Mesendoderm (in vitro differentiated cells): ENCODE results near the gene NELFE.

ENCODE experiments used
- DNase-seq: peaks from one replicate; pipeline ENCODE4 v3.0.0; 2013
- H2AK5ac ChIP-seq: 2 replicates; pipeline ENCODE4 v1.6.1; 2013; ENCODE audit warnings: low read length, inconsistent platforms
- H2BK120ac ChIP-seq: 2 replicates; pipeline ENCODE4 v1.6.1; 2013; ENCODE audit warnings: low read depth, mild to moderate bottlenecking, low read length, moderate library complexity, mixed read lengths
- H2BK15ac ChIP-seq: replicated peaks from 2 replicates; pipeline ENCODE4 v1.6.1; 2013; ENCODE audit warnings: low read depth, mild to moderate bottlenecking, moderate library complexity
- H2BK5ac ChIP-seq: 2 replicates; pipeline ENCODE4 v1.6.1; 2013; ENCODE audit warnings: low read length, inconsistent platforms
- H3K18ac ChIP-seq: 2 replicates; pipeline ENCODE4 v1.6.1; 2013; ENCODE audit warnings: mild to moderate bottlenecking, low read length, mixed read lengths
- H3K23ac ChIP-seq: one replicate; pipeline ENCODE4 v1.6.1; 2013; ENCODE audit warnings: low read length
- H3K27ac ChIP-seq: 2 replicates; pipeline ENCODE4 v1.5.1; 2013; ENCODE audit warnings: low read depth, mild to moderate bottlenecking, inconsistent platforms, low read length, moderate library complexity
- H3K27me3 ChIP-seq: 2 replicates; pipeline ENCODE4 v1.6.1; 2013; ENCODE audit warnings: low read length, control low read depth, mild to moderate bottlenecking, inconsistent platforms; ENCODE audit not compliant: insufficient read depth, poor library complexity
- H3K36me3 ChIP-seq: 2 replicates; pipeline ENCODE4 v1.6.1; 2013; ENCODE audit warnings: low read length, inconsistent platforms; ENCODE audit not compliant: control insufficient read depth, insufficient read depth
- H3K4ac ChIP-seq: one replicate; pipeline ENCODE4 v1.6.1; 2013; ENCODE audit warnings: low read depth, mild to moderate bottlenecking, low read length, moderate library complexity
- H3K4me1 ChIP-seq: 2 replicates; pipeline ENCODE4 v1.6.1; 2013; ENCODE audit warnings: low read depth, low read length, inconsistent platforms; ENCODE audit not compliant: control insufficient read depth
- H3K4me2 ChIP-seq: 2 replicates; pipeline ENCODE4 v1.6.1; 2013; ENCODE audit warnings: low read length
- H3K4me3 ChIP-seq: 2 replicates; pipeline ENCODE4 v1.5.1; 2013; ENCODE audit warnings: mild to moderate bottlenecking, low read length
- H3K56ac ChIP-seq: one replicate; pipeline ENCODE4 v1.6.1; 2013; ENCODE audit warnings: low read length
- H3K79me1 ChIP-seq: 2 replicates; pipeline ENCODE4 v1.6.1; 2013; ENCODE audit warnings: low read length, inconsistent platforms
- H3K79me2 ChIP-seq: 2 replicates; pipeline ENCODE4 v1.6.1; 2013; ENCODE audit warnings: mild to moderate bottlenecking, low read length; ENCODE audit not compliant: control insufficient read depth, insufficient read depth
- H3K9ac ChIP-seq: 2 replicates; pipeline ENCODE4 v1.6.1; 2013; ENCODE audit warnings: low read length, inconsistent platforms
- H4K5ac ChIP-seq: one replicate; pipeline ENCODE4 v1.6.1; 2013; ENCODE audit warnings: low read length
- H4K8ac ChIP-seq: one replicate; pipeline ENCODE4 v1.6.1; 2013; ENCODE audit warnings: low read depth, mild to moderate bottlenecking, control low read depth, low read length, moderate library complexity
- WGBS: extraction: QIAGEN DNeasy Blood & Tissue Kit; methylation state at CpG from one replicate; pipeline ENCODE4 v1.1.7; 2013; ENCODE audit warnings: low lambda C conversion rate, missing lambda C conversion rate; ENCODE audit not compliant: insufficient coverage; ENCODE audit errors: extremely low coverage; 5-methylcytosine and 5-hydroxymethylcytosine counted together

Gene NELFE

DNA sequence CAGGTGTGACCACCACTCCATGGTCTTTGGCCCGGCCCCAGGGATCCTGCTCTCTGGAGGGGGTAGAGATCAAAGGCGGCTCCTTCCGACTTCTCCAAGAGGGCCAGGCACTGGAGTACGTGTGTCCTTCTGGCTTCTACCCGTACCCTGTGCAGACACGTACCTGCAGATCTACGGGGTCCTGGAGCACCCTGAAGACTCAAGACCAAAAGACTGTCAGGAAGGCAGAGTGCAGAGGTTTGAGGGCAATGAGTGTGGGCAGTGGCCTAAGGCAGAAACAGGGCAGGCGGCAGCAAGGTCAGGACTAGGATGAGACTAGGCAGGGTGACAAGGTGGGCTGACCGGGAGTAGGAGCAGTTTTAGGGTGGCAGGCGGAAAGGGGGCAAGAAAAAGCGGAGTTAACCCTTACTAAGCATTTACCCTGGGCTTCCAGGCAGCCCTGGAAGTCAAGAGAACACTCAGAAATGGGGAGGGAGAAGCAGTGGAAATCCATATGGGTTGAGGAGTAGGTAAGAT is 12.3 kb downstream of the NELFE start:
- no peaks in the 10 kb centered on the region for H3K4me1 ChIP-seq
- no peaks in the 10 kb centered on the region for H3K79me2 ChIP-seq
- WGBS: no CpG with 5 or more reads among the region's 11 CpGs
- no peak overlapping the region for H2BK5ac ChIP-seq
- H3K4me3 ChIP-seq: no peak overlapping the region
- no peak overlapping the region for H2BK15ac ChIP-seq
- H2BK120ac ChIP-seq: no peak overlapping the region
- H3K23ac ChIP-seq: no peak overlapping the region
- no peak overlapping the region for H4K5ac ChIP-seq
- H2AK5ac ChIP-seq: no peak overlapping the region
- no peak overlapping the region for H3K4ac ChIP-seq
- H4K8ac ChIP-seq: no peak overlapping the region
- H3K9ac ChIP-seq: no peak overlapping the region
- H3K79me1 ChIP-seq: no peaks in the 10 kb centered on the region
- no peak overlapping the region for H3K4me2 ChIP-seq
- no peak overlapping the region for H3K56ac ChIP-seq
- H3K36me3 ChIP-seq: no peaks in the 10 kb centered on the region
- H3K27me3 ChIP-seq: no peaks in the 10 kb centered on the region
- no peak overlapping the region for H3K18ac ChIP-seq
- no peak for DNase-seq
- H3K27ac ChIP-seq: no peak overlapping the region

DNA sequence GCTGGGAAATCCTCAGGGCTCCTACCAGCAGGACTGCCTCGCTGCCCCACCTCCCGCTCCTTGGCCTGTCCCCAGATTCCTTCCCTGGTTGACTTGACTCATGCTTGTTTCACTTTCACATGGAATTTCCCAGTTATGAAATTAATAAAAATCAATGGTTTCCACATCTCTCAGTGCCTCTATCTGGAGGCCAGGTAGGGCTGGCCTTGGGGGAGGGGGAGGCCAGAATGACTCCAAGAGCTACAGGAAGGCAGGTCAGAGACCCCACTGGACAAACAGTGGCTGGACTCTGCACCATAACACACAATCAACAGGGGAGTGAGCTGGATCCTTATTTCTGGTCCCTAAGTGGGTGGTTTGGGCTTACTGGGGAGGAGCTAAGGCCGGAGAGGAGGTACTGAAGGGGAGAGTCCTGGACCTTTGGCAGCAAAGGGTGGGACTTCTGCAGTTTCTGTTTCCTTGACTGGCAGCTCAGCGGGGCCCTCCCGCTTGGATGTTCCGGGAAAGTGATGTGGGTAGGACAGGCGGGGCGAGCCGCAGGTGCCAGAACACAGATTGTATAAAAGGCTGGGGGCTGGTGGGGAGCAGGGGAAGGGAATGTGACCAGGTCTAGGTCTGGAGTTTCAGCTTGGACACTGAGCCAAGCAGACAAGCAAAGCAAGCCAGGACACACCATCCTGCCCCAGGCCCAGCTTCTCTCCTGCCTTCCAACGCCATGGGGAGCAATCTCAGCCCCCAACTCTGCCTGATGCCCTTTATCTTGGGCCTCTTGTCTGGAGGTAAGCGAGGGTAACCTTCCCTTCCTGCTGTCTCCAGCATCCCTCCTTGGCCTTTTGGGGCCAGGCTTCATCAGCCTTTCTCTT is 13.0 kb downstream of the NELFE start, which contains the start of gene CFB:
CFB (plus strand) TSS at position 589 of the 863 bp plus-strand sequence; CDS start at position 716, 127 bp downstream.
- Histone ChIP-seq H3K4ac (no peak within 1 kb of the TSS), H3K4me2 (no peak within 1 kb of the TSS), H3K18ac (no peak within 1 kb of the TSS), H3K79me2 (no peaks in the 10 kb centered on the region), H3K36me3 (no peaks in the 10 kb centered on the region), H2BK120ac (no peak within 1 kb of the TSS), H3K23ac (no peak within 1 kb of the TSS), H3K79me1 (no peaks in the 10 kb centered on the region), H3K4me3 (no peak within 1 kb of the TSS), H4K5ac (no peak within 1 kb of the TSS), H3K9ac (no peak within 1 kb of the TSS), H3K27ac (no peak within 1 kb of the TSS), H3K27me3 (no peaks in the 10 kb centered on the region), H3K56ac (no peak within 1 kb of the TSS), H3K4me1 (no peaks in the 10 kb centered on the region), H2BK15ac (no peak within 1 kb of the TSS), H4K8ac (no peak within 1 kb of the TSS), H2AK5ac (no peak within 1 kb of the TSS), H2BK5ac (no peak within 1 kb of the TSS)
- peak; percentile 13 for DNase-seq
- WGBS: no CpG with 5 or more reads among the region's 11 CpGs

DNA sequence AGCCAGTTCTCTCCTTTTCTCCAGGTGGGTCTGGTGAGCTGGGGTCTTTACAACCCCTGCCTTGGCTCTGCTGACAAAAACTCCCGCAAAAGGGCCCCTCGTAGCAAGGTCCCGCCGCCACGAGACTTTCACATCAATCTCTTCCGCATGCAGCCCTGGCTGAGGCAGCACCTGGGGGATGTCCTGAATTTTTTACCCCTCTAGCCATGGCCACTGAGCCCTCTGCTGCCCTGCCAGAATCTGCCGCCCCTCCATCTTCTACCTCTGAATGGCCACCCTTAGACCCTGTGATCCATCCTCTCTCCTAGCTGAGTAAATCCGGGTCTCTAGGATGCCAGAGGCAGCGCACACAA is 13.6 kb downstream of the NELFE start:
- Histone ChIP-seq H2AK5ac (no peak overlapping the region), H3K36me3 (no peaks in the 10 kb centered on the region), H3K18ac (no peak overlapping the region), H2BK15ac (no peak overlapping the region), H3K79me1 (no peaks in the 10 kb centered on the region), H3K4me3 (no peak overlapping the region), H3K4me1 (no peaks in the 10 kb centered on the region), H3K4ac (no peak overlapping the region), H3K56ac (no peak overlapping the region), H4K8ac (no peak overlapping the region), H3K4me2 (no peak overlapping the region), H2BK120ac (no peak overlapping the region), H3K23ac (no peak overlapping the region), H3K9ac (no peak overlapping the region), H2BK5ac (no peak overlapping the region), H3K27ac (no peak overlapping the region), H4K5ac (no peak overlapping the region), H3K79me2 (no peaks in the 10 kb centered on the region), H3K27me3 (no peaks in the 10 kb centered on the region)
- no CpG with 5 or more reads among the region's 9 CpGs for WGBS
- no peak for DNase-seq

DNA sequence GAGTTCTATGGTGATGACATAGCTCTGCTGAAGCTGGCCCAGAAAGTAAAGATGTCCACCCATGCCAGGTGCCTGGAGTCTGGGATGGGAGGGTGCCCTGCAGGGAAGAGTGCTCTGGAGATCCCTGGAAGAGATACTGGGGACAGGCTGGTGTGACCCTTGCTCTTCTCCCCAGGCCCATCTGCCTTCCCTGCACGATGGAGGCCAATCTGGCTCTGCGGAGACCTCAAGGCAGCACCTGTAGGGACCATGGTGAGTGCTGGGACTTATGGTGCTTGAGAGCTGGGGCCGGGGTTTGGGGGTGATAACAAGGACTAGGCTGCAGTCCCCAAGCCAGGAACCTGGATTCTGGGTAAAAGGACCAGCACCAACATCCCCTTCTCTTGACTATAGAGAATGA is 15.0 kb downstream of the NELFE start:
- no peaks in the 10 kb centered on the region for H3K4me1 ChIP-seq
- no peak overlapping the region for H2BK5ac ChIP-seq
- no peak overlapping the region for H3K23ac ChIP-seq
- no peak overlapping the region for H3K9ac ChIP-seq
- H3K56ac ChIP-seq: no peak overlapping the region
- H2BK15ac ChIP-seq: no peak overlapping the region
- H3K4me2 ChIP-seq: no peak overlapping the region
- no peaks in the 10 kb centered on the region for H3K27me3 ChIP-seq
- no peak overlapping the region for H3K4me3 ChIP-seq
- H3K79me2 ChIP-seq: no peaks in the 10 kb centered on the region
- no peak overlapping the region for H2BK120ac ChIP-seq
- no peak overlapping the region for H2AK5ac ChIP-seq
- no peak overlapping the region for H3K4ac ChIP-seq
- no peak for DNase-seq
- no CpG with 5 or more reads among the region's 3 CpGs for WGBS
- H3K18ac ChIP-seq: no peak overlapping the region
- H3K27ac ChIP-seq: no peak overlapping the region
- no peaks in the 10 kb centered on the region for H3K79me1 ChIP-seq
- no peak overlapping the region for H4K5ac ChIP-seq
- H3K36me3 ChIP-seq: no peaks in the 10 kb centered on the region
- H4K8ac ChIP-seq: no peak overlapping the region

DNA sequence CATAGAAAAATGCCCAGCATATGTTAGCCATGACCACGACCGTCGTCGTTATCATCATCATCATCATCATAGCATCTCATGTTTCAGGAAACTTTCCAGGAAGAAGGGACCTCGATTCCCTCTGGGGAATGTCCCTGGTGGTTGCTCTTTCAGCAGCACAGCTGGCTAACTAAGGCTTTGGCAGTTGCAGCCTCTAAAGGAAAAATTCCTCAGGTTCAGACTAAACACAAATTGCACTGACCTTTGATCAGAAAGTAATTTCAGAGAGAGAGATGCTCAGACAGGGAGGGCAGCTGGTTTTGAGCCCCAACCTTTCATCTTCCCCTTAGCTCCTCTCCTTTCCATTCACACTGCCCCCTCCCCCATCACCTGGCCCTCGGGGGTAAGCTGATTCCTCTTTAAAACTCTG is 18.5 kb downstream of the NELFE start:
- no peak overlapping the region for H3K23ac ChIP-seq
- no peak overlapping the region for H2BK5ac ChIP-seq
- no peaks in the 10 kb centered on the region for H3K79me2 ChIP-seq
- no peak overlapping the region for H2BK120ac ChIP-seq
- H3K27me3 ChIP-seq: no peaks in the 10 kb centered on the region
- no peak overlapping the region for H3K18ac ChIP-seq
- H3K4me2 ChIP-seq: no peak overlapping the region
- DNase-seq: peak; percentile 27
- WGBS: no CpG with 5 or more reads among the region's 6 CpGs
- H3K9ac ChIP-seq: no peak overlapping the region
- H3K36me3 ChIP-seq: no peaks in the 10 kb centered on the region
- no peak overlapping the region for H3K4ac ChIP-seq
- H3K4me1 ChIP-seq: no peaks in the 10 kb centered on the region
- no peak overlapping the region for H2AK5ac ChIP-seq
- H4K8ac ChIP-seq: no peak overlapping the region
- no peak overlapping the region for H4K5ac ChIP-seq
- no peak overlapping the region for H3K27ac ChIP-seq
- H3K4me3 ChIP-seq: no peak overlapping the region
- H3K79me1 ChIP-seq: no peaks in the 10 kb centered on the region
- H3K56ac ChIP-seq: no peak overlapping the region
- H2BK15ac ChIP-seq: no peak overlapping the region
